GM12878 (cell line): ENCODE results near the gene GPR152. TPM values are rescaled to one million over a fixed set of nuclear protein-coding genes. Genes with fewer than 3 reads are reported as not detected.

ENCODE experiments used
- ASH2L ChIP-seq: fragments of 300-600, 200-600 bp; sonication (generic); IDR thresholded peaks from 2 replicates; pipeline ENCODE4 v1.6.1; 2017; ENCODE audit warnings: low read depth, mild to moderate bottlenecking, borderline replicate concordance
- CHD2 ChIP-seq: IDR thresholded peaks from 2 replicates; pipeline ENCODE4 v1.6.1; 2011; ENCODE audit warnings: low read depth, low read length, improper control_type of control experiment, borderline replicate concordance
- EGR1 ChIP-seq, 2 experiments: IDR thresholded peaks; 1 replicate in 1 of 2; 2 replicates in 1 of 2; pipeline ENCODE4 v1.6.1; 2011 to 2012; ENCODE audit warnings: low read depth in 2 of 2, low read length in 2 of 2, borderline replicate concordance in 1 of 2, mild to moderate bottlenecking in 1 of 2, moderate library complexity in 1 of 2
- ESRRA ChIP-seq: IDR thresholded peaks from 2 replicates; pipeline ENCODE4 v1.6.1; 2012; ENCODE audit warnings: mild to moderate bottlenecking, low read length, improper control_type of control experiment
- HDGF ChIP-seq: fragments of 450-650 bp; IDR thresholded peaks from 2 replicates; pipeline ENCODE4 v1.6.1; 2016; ENCODE audit warnings: antibody characterized with exemption
- HSF1 ChIP-seq: fragments of 150-350 bp; IDR thresholded peaks from 2 replicates; pipeline ENCODE4 v1.6.1; 2014; ENCODE audit warnings: mild to moderate bottlenecking, low read depth, low read length
- IRF4 ChIP-seq: IDR thresholded peaks from 2 replicates; pipeline ENCODE4 v1.6.1; 2011; ENCODE audit warnings: low read depth, low read length
- LARP7 ChIP-seq: fragments of 450-650 bp; IDR thresholded peaks from 2 replicates; pipeline ENCODE4 v1.6.1; 2017; ENCODE audit warnings: mild to moderate bottlenecking
- MXI1 ChIP-seq: fragments of 150-350 bp; IDR thresholded peaks from 2 replicates; pipeline ENCODE4 v1.6.1; 2011; ENCODE audit warnings: low read depth, mild to moderate bottlenecking, inconsistent platforms, low read length, improper control_type of control experiment
- NKRF ChIP-seq: fragments of 450-650 bp; conservative IDR thresholded peaks from 2 replicates; pipeline ENCODE4 v1.6.1; 2017; ENCODE audit warnings: mild to moderate bottlenecking, moderate library complexity
- PKNOX1 ChIP-seq: fragments of 450-650 bp; IDR thresholded peaks from 2 replicates; pipeline ENCODE4 v1.6.1; 2016; ENCODE audit warnings: mild to moderate bottlenecking
- POU2F2 ChIP-seq: IDR thresholded peaks from 3 replicates; pipeline ENCODE4 v1.6.1; 2011; ENCODE audit warnings: low read depth, mild to moderate bottlenecking, low read length, borderline replicate concordance
- SIX5 ChIP-seq: IDR thresholded peaks from 2 replicates; pipeline ENCODE4 v1.6.1; 2011; ENCODE audit warnings: mild to moderate bottlenecking, low read depth, low read length, moderate library complexity; ENCODE audit not compliant: severe bottlenecking
- SMAD5 ChIP-seq: IDR thresholded peaks from 2 replicates; pipeline ENCODE4 v1.6.1; 2016; ENCODE audit warnings: antibody characterized with exemption, low read depth
- SRF ChIP-seq, 2 experiments: IDR thresholded peaks; 2 replicates each; pipeline ENCODE4 v1.6.1; 2011; ENCODE audit warnings: low read depth in 2 of 2, low read length in 2 of 2, mild to moderate bottlenecking in 1 of 2, moderate library complexity in 1 of 2
- TAF1 ChIP-seq: IDR thresholded peaks from 2 replicates; pipeline ENCODE4 v1.6.1; 2011; ENCODE audit warnings: mild to moderate bottlenecking, low read depth, low read length, borderline replicate concordance
- TARDBP ChIP-seq: IDR thresholded peaks from 2 replicates; pipeline ENCODE4 v1.6.1; 2016; ENCODE audit warnings: borderline replicate concordance
- TCF3 ChIP-seq: IDR thresholded peaks from 2 replicates; pipeline ENCODE4 v1.6.1; 2012; ENCODE audit warnings: low read depth, mild to moderate bottlenecking, low read length, borderline replicate concordance; ENCODE audit not compliant: insufficient read depth
- YBX1 ChIP-seq: fragments of 450-650 bp; IDR thresholded peaks from 2 replicates; pipeline ENCODE4 v1.6.1; 2016; ENCODE audit warnings: antibody characterized with exemption
- ZSCAN29 ChIP-seq: fragments of 450-650 bp; IDR thresholded peaks from 2 replicates; pipeline ENCODE4 v1.6.1; 2017; ENCODE audit warnings: mild to moderate bottlenecking, moderate library complexity
- polyA plus RNA-seq, 11 experiments: library from polyadenylated mRNA; depleted of rRNA in 4 of 11; unstranded in 6 of 11; stranded (reverse) in 5 of 11; fragments of >200 nt; fragmentation: Nextera tagmentation in 4 of 11; fragmentation: Illumina TruSeq in 1 of 11; extraction: Ambion mirVana in 4 of 11; extraction: Trizol in 1 of 11; gene quantifications; 1 replicate in 1 of 11; 2 replicates in 10 of 11; pipeline versions ENCODE4 v1.2.1 to v1.2.3, GENCODE V29; 2011 to 2016; ENCODE audit warnings: inconsistent platforms in 2 of 11, missing spikeins in 2 of 11, low read depth in 1 of 11
- total RNA-seq, 4 experiments: library from RNA; depleted of rRNA in 3 of 4; stranded (reverse); fragments of >200 nt in 3 of 4; fragmentation: Illumina TruSeq in 1 of 4; extraction: Trizol in 1 of 4; gene quantifications; 2 replicates each; pipeline versions ENCODE4 v1.2.1 to v1.2.3, GENCODE V29; 2013 to 2021
- TF ChIP-seq, protein P1 (sequence below): fragments of 450-650 bp; IDR thresholded peaks from 2 replicates; pipeline ENCODE4 v1.6.1; 2016; ENCODE audit warnings: mild to moderate bottlenecking, moderate library complexity, borderline replicate concordance

GPR152 gene
- total and polyA plus RNA-seq, 10 of the 15 experiments (the other 5 are each of a cell fraction or from before 2014, with no cell fraction given), result not detected

- TF ChIP-seq HSF1 (no peak), EGR1 (IDR thresholded peaks at IDR 0.05; ENCODE audit: borderline replicate concordance in 1 of 2, low read depth in 2 of 2, low read length in 2 of 2) (peak in 1 of 2 experiments; percentile 51; a peak in 1 of 3 replicates), LARP7 (peak; percentile 81), YBX1 (no peak), SRF (IDR thresholded peaks at IDR 0.05; ENCODE audit: low read depth in 2 of 2, low read length in 2 of 2) (peak; percentile 56 to 94), SMAD5 (peak; percentile 59; the same call in 1 of the 2 replicates), ASH2L (peak; percentile 96; the same call in 1 of the 2 replicates), POU2F2 (peak; percentile 47; the same call in 2 of the 3 replicates), TAF1 (peak; percentile 67), IRF4 (0 out of 2 replicates have a peak, but pooled peaks have one; percentile 37), MXI1 (peak; percentile 49; the same call in 1 of the 2 replicates), ZSCAN29 (no peak), NKRF (peak; percentile 84), PKNOX1 (peak; percentile 97), ESRRA (no peak), SIX5 (peak; percentile 94), TCF3 (peak; percentile 70; the same call in 1 of the 2 replicates), CHD2 (peak; percentile 90), TARDBP (peak; percentile 92), HDGF (peak; percentile 67)
- TF ChIP-seq, protein P1, sequence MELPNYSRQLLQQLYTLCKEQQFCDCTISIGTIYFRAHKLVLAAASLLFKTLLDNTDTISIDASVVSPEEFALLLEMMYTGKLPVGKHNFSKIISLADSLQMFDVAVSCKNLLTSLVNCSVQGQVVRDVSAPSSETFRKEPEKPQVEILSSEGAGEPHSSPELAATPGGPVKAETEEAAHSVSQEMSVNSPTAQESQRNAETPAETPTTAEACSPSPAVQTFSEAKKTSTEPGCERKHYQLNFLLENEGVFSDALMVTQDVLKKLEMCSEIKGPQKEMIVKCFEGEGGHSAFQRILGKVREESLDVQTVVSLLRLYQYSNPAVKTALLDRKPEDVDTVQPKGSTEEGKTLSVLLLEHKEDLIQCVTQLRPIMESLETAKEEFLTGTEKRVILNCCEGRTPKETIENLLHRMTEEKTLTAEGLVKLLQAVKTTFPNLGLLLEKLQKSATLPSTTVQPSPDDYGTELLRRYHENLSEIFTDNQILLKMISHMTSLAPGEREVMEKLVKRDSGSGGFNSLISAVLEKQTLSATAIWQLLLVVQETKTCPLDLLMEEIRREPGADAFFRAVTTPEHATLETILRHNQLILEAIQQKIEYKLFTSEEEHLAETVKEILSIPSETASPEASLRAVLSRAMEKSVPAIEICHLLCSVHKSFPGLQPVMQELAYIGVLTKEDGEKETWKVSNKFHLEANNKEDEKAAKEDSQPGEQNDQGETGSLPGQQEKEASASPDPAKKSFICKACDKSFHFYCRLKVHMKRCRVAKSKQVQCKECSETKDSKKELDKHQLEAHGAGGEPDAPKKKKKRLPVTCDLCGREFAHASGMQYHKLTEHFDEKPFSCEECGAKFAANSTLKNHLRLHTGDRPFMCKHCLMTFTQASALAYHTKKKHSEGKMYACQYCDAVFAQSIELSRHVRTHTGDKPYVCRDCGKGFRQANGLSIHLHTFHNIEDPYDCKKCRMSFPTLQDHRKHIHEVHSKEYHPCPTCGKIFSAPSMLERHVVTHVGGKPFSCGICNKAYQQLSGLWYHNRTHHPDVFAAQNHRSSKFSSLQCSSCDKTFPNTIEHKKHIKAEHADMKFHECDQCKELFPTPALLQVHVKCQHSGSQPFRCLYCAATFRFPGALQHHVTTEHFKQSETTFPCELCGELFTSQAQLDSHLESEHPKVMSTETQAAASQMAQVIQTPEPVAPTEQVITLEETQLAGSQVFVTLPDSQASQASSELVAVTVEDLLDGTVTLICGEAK, result peak; percentile 76; the same call in 1 of the 2 replicates
Observed at GRCh38 chr11:67428052-67429001, 24.2 kb downstream of the GPR152 start, which contains the start of gene RPS6KB2 (continued).
